Measurements from ENCODE around the gene ANKMY1. TPM values are rescaled to one million over a fixed set of nuclear protein-coding genes. Genes with fewer than 3 reads are reported as not detected.

ANKMY1 gene
- total RNA-seq, 2 donors from 2014 or later, result 31.6 to 44.9 TPM

DNA sequence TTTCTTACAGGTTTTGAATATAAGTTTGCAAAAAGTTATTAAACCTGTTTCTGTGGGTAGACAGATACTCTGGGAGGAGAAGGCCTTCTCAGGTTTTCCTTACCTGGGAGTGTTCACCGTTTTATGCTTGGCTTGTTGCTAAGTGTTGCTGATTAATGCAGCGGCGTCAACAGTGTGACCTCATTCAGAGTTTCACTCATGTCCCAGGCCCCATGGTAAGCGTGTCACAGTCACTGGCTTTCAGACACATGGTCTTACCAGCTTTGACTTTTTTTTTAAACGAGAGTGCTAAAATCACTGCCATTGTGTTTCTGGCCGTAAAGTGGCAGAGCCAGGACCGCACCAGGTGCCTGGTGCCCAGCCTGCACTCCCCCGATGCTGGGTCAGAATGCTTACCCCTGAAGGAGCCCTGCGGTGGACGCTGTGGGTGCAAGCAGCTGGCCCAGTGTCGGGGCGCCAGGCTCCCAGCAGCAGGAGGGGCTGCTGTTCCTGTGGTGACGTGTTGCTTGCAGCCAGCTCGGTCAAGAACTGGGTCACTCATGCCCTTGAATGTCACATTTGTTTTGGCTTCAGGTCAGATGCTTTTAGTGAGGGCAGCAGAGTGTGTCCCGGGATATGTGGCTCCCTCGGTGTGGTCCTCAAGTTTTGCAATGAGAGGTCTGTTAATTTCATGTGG lies 32.2 kb upstream of the ANKMY1 start:
- peaks cover 22% of the 10 kb centered on the region for H3K4me1 Mint-ChIP-seq (ENCODE audit: low read depth)
- H3K27ac Mint-ChIP-seq, result no peak overlapping the region
- no peaks in the 10 kb centered on the region for H3K36me3 Mint-ChIP-seq (ENCODE audit: insufficient read depth in 2 of 2)
- no peaks in the 10 kb centered on the region for H3K9me3 Mint-ChIP-seq
- no peak overlapping the region for H3K4me3 Mint-ChIP-seq
- ATAC-seq (replicated peaks in 1 of 2), result no peak
- DNase-seq, result no peak
- H3K27me3 Mint-ChIP-seq (ENCODE audit: low read depth), result no peaks in the 10 kb centered on the region

DNA sequence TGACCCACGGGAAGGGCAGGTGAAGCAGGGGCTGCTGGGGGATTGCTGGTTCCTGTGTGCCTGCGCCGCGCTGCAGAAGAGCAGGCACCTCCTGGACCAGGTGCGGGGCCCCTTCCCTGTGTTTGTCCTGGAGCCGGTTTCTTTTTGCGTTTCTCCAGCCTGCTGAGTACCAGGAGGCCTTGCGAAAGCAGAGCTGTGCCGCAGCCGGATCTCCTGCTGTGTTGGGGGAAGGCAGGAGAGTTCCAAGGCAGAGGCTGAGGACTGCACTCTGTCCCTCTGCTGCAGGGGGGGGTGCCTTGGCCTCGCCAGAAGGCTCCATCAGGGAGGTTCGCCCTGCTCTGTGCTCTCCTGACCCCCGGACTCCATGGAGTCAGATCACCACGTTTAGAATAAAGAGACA lies 31.6 kb upstream of the ANKMY1 start:
- Mint-ChIP-seq H3K9me3 (no peaks in the 10 kb centered on the region), H3K27ac (no peak overlapping the region), H3K27me3 (ENCODE audit: low read depth) (no peaks in the 10 kb centered on the region), H3K4me1 (ENCODE audit: low read depth) (peaks cover 28% of the 10 kb centered on the region), H3K36me3 (ENCODE audit: insufficient read depth in 2 of 2) (no peaks in the 10 kb centered on the region), H3K4me3 (no peak overlapping the region)
- DNase-seq (no peak), ATAC-seq (replicated peaks in 1 of 2) (no peak)

DNA sequence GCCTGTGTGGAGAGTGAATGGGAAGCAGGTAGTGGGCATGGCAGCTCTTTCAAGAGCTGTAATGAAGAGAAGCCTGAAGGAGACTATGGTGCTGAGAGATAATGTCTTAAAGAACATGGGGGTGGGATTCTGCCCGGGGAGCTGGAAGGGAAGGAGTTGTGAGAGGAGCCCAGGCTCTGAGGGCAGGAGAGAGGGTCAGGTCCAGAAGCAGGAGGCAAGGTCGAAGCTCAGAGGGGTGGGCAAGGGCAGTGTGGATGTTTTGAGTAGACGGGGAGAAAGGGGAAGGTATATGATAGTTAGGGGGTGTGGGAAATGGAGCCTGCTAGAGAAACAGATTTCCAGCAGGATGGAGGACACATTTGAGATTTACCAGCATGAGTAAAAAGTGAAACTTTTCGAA lies 30.9 kb upstream of the ANKMY1 start:
- H3K27ac Mint-ChIP-seq, result peak overlapping the region; percentile 26
- ATAC-seq (replicated peaks in 1 of 2), result no peak
- no peaks in the 10 kb centered on the region for H3K27me3 Mint-ChIP-seq (ENCODE audit: low read depth)
- no peaks in the 10 kb centered on the region for H3K9me3 Mint-ChIP-seq
- H3K4me1 Mint-ChIP-seq (ENCODE audit: low read depth), result peaks cover 33% of the 10 kb centered on the region
- DNase-seq, result no peak
- H3K4me3 Mint-ChIP-seq, result peak overlapping the region; percentile 76 to 95
- no peaks in the 10 kb centered on the region for H3K36me3 Mint-ChIP-seq (ENCODE audit: insufficient read depth in 2 of 2)

DNA sequence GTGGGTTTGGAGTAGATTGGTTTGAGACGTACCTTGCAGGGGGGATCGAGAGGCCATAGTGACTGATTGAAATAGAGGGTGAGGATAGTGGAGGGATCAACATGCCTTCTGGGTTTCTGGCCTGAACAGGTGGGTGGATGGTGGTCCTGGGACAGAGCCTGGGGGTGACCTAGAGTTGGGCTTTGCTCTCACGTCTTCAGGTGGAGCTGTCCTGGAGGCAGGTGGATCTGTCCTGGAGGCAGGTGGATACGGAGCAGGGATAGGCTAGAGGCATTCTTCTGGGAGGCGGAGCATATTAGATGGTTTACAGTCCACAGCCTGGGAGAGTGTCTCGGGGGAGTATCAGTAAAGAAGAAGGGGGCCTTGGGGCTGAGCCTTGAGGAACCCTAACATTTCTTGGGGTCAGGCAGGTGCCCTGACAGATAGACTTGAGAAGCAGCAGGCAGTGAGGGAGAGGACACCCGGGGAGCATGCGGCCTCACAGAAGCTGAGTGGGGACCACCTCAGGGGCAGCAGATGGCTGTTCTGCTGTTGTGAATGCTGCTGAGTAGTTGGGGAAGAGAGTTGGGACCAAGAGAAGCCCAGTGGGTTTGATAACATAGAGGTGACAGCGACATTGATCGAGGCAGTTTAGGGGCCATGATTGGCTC lies 30.3 kb upstream of the ANKMY1 start:
- ATAC-seq (replicated peaks in 1 of 2) (no peak), DNase-seq (no peak)
- H3K9me3 Mint-ChIP-seq, result no peaks in the 10 kb centered on the region
- peak overlapping the region; percentile 76 to 95 for H3K4me3 Mint-ChIP-seq
- H3K4me1 Mint-ChIP-seq (ENCODE audit: low read depth), result peaks cover 38% of the 10 kb centered on the region
- no peaks in the 10 kb centered on the region for H3K27me3 Mint-ChIP-seq (ENCODE audit: low read depth)
- no peaks in the 10 kb centered on the region for H3K36me3 Mint-ChIP-seq (ENCODE audit: insufficient read depth in 2 of 2)
- peak overlapping the region; percentile 26 for H3K27ac Mint-ChIP-seq

DNA sequence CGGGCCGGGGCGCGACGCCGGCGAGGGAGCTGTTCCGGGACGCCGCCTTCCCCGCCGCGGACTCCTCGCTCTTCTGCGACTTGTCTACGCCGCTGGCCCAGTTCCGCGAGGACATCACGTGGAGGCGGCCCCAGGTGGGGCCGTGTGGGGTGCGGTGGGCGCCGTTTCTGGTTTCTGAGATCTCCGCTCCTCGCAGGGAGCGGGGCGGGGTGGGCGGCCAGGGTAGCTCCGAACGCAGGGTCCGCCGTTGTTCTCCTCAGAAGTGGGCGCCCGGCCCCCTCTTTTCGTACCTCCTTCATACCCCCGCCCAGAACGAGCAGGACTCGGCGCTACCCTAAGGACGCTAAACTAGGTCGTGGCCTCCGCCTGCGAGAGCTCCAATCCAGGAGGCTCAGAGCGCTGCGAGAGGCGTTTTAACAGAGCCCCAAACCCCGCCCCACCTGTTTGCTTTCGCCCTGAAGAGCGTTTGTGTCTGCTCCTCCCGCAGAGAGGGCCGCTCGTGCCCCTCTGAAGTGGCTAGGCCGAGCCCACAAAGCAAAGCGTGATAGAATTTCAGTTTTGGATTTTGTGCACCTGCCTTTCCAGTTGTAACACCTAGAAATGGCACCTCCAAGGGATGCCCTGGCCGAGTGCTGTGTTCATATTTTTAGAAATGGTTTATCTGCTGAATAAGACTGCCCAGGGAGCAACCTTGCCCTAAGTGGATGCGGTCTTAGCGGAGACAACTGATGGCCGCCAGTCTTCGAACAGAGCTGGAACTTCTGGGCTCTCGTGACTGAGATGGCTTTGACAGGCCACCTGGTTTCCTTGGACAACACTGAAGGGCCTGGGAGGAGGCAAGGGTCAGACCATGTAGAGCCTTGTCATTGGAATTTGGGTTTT lies 29.4 kb upstream of the ANKMY1 start:
- Mint-ChIP-seq H3K36me3 (ENCODE audit: insufficient read depth in 2 of 2) (no peaks in the 10 kb centered on the region), H3K27ac (peak overlapping the region; percentile 87), H3K4me3 (peak overlapping the region; percentile 76 to 95), H3K27me3 (ENCODE audit: low read depth) (no peaks in the 10 kb centered on the region), H3K4me1 (ENCODE audit: low read depth) (peaks cover 48% of the 10 kb centered on the region), H3K9me3 (no peaks in the 10 kb centered on the region)
- peak; percentile 67 to 70 for DNase-seq
- peak; percentile 35 to 36 for ATAC-seq (replicated peaks in 1 of 2)

DNA sequence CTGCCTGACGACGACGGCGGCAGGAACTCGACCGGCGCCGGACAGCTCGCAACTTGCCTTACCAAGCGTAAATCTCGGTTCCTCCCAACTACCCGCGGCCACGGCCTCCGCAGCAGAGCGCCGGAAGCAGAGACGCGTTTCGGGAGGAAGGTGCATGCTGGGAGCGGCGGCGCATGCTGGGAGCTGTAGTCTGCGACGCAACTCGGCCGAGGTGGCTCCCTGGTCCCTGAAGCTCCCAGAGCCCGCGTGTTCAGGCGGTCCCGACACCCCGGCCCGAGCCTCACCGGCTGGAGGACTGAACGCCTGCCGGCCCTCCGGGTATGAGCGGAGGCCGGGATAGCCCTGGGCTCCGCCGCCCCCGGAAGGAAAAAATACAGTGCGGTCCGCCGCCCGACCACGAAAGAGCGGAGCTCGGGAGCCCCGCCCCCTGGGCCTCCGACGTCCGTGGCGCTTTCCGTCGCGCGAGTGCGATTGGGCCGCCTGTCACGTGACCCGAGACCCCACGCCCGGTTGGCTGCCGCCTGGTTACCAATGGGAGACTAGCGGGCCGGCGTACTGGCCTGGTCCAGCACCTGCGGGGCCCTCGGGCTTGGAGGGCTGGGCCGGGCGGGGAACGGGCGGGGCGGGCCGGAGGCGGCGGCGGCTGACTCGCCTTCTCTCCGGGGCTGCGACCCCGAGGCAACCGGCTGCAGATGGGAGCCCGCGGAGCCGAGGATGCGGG lies 28.6 kb upstream of the ANKMY1 start, which contains the start of gene CAPN10:
Gene CAPN10 (plus strand): TSS at position 537 of the 721 bp plus-strand sequence. CDS start 178 bp downstream, at position 715.
- Mint-ChIP-seq H3K4me3 (peak within 1 kb of the TSS; percentile 91 to 98), H3K27me3 (ENCODE audit: low read depth) (no peaks in the 10 kb centered on the region), H3K9me3 (no peaks in the 10 kb centered on the region), H3K36me3 (ENCODE audit: insufficient read depth in 2 of 2) (peaks cover 0 to 1% of the 10 kb centered on the region in 2 donors), H3K4me1 (ENCODE audit: low read depth) (peaks cover 48% of the 10 kb centered on the region), H3K27ac (peak within 1 kb of the TSS; percentile 90)
- peak; percentile 98 to 99 for DNase-seq
- peak; percentile 91 for ATAC-seq (replicated peaks in 1 of 2)

DNA sequence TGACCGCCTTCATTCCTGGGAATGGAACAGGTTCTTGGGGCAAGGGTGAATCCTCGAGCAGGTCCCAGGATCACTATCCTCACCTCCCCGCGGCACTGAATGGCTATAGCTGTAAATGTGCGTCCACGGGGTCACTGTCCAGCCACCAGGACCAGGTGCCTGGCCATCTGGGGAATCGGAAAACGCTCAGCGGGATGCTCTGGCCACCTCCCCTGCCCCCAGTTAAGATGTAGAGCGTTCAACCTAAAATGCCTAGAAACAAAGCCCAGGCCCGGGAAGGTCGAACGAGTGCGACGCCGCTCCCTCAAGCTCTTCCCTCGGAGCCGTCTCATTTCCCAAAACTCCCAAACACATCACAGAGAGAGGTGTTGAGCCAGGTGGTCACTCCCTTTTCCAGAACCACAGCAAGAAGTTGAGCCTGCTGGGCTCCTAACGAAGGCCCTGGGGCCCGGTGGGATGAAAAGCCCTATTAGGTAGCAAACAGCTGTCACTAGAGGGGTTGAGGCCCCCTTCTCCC lies 28.0 kb upstream of the ANKMY1 start:
- ATAC-seq (replicated peaks in 1 of 2) (no peak), DNase-seq (no peak)
- H3K36me3 Mint-ChIP-seq (ENCODE audit: insufficient read depth in 2 of 2), result peaks cover 2 to 5% of the 10 kb centered on the region in 2 donors
- H3K4me1 Mint-ChIP-seq (ENCODE audit: low read depth), result peaks cover 49% of the 10 kb centered on the region
- H3K9me3 Mint-ChIP-seq, result no peaks in the 10 kb centered on the region
- peak overlapping the region; percentile 91 to 98 for H3K4me3 Mint-ChIP-seq
- H3K27me3 Mint-ChIP-seq (ENCODE audit: low read depth), result no peaks in the 10 kb centered on the region
- H3K27ac Mint-ChIP-seq, result peak overlapping the region; percentile 90

DNA sequence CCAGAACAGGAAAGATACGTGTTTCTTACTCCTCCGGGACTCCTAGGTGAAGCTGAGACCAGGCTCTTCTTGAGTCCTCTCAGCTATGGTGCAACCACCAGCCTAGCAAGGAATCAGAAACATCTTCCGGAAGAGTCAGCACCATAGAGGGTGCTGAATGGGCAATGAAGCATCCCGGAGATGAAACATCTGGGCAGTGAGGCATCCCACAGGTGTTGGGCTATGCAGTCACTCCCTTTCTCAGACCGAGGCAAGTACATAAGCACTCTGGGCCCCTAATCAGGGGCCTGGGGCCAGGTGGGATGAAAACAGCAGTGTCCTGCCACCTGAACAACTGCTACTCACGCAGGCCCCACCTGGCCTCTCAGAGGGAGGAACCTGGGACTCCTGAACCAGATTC lies 27.3 kb upstream of the ANKMY1 start:
- Mint-ChIP-seq H3K4me3 (peak overlapping the region; percentile 91 to 98), H3K4me1 (ENCODE audit: low read depth) (peaks cover 56% of the 10 kb centered on the region), H3K36me3 (ENCODE audit: insufficient read depth in 2 of 2) (peaks cover 2 to 11% of the 10 kb centered on the region in 2 donors), H3K9me3 (no peaks in the 10 kb centered on the region), H3K27ac (no peak overlapping the region), H3K27me3 (ENCODE audit: low read depth) (no peaks in the 10 kb centered on the region)
- ATAC-seq (replicated peaks in 1 of 2) (no peak), DNase-seq (no peak)

DNA sequence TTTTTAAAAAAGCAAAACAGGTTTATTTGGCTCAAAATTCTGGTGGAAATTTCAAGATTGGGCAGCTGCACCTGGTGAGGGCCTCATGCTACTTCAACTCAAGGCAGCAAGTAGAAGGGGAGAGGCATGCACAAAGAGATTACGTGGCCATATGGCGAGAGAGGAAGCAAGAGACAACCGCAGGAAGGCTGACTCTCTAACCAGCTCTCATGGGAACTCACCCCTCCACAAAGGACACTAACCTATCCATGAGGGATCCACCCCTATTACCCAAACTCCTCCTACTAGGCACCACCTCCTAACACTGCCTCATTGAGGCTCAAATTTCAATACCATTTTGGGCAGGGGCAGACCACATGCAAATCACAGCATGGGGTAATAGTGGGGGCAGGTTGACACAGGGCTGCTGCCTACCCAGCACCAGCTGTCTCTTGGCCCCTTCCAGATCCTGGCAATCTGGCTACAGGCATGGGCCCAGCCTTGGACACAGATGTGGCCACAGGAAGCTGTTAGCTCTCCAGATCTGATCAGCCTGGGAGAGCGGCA lies 26.8 kb upstream of the ANKMY1 start:
- ATAC-seq (replicated peaks in 1 of 2) (peak in 1 of 2 donors; percentile 2), DNase-seq (no peak)
- H3K27ac Mint-ChIP-seq, result no peak overlapping the region
- peaks cover 61% of the 10 kb centered on the region for H3K4me1 Mint-ChIP-seq (ENCODE audit: low read depth)
- H3K4me3 Mint-ChIP-seq, result peak overlapping the region; percentile 91 to 98
- peaks cover 2 to 13% of the 10 kb centered on the region in 2 donors for H3K36me3 Mint-ChIP-seq (ENCODE audit: insufficient read depth in 2 of 2)
- H3K9me3 Mint-ChIP-seq, result no peaks in the 10 kb centered on the region
- H3K27me3 Mint-ChIP-seq (ENCODE audit: low read depth), result no peaks in the 10 kb centered on the region

DNA sequence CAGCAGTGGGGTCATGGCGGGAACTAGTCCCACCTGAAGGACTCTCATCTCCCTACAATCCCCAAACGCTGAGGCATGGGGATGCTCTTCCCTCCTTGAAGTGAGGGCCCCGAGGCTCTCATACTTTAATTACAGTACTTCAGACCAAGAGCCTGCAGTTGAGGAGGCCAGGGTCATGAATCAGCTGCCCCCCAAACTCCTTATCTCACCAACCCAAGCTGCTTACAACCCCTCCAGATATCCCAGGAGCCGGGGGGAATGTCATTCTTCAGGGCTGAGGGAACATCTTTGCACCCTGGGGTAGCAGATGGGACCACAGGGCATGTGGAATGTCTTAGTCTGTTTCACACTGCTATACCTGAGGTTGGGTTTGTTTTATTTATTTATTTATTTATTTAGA lies 26.0 kb upstream of the ANKMY1 start:
- H3K9me3 Mint-ChIP-seq, result no peaks in the 10 kb centered on the region
- ATAC-seq (replicated peaks in 1 of 2), result no peak
- H3K27ac Mint-ChIP-seq, result no peak overlapping the region
- no peak overlapping the region for H3K4me3 Mint-ChIP-seq
- no peak for DNase-seq
- no peaks in the 10 kb centered on the region for H3K27me3 Mint-ChIP-seq (ENCODE audit: low read depth)
- peaks cover 2 to 13% of the 10 kb centered on the region in 2 donors for H3K36me3 Mint-ChIP-seq (ENCODE audit: insufficient read depth in 2 of 2)
- peaks cover 65% of the 10 kb centered on the region for H3K4me1 Mint-ChIP-seq (ENCODE audit: low read depth)

DNA sequence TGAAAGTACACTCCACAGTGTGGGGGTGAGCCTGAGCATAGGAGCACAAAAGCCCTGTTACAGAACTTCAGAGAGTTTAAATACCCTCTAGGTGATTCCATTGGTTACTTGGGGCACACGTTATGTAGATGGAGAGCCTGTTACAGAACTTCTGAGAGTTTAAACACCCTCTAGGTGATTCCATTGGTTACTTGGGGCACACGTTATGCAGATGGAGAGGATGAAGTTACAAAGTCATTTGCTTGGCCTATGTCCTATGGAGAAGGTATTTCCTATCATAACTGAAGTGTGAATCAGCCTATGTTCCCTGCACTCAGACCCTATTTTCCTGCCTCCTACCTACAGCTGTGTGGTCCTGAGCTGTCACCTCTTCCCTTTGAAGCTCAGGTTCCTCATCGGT lies 25.0 kb upstream of the ANKMY1 start:
- Mint-ChIP-seq H3K36me3 (ENCODE audit: insufficient read depth in 2 of 2) (peaks cover 2 to 15% of the 10 kb centered on the region in 2 donors), H3K4me3 (no peak overlapping the region), H3K4me1 (ENCODE audit: low read depth) (peaks cover 57% of the 10 kb centered on the region), H3K27ac (no peak overlapping the region), H3K9me3 (no peaks in the 10 kb centered on the region), H3K27me3 (ENCODE audit: low read depth) (no peaks in the 10 kb centered on the region)
- no peak for ATAC-seq (replicated peaks in 1 of 2)
- DNase-seq, result no peak

DNA sequence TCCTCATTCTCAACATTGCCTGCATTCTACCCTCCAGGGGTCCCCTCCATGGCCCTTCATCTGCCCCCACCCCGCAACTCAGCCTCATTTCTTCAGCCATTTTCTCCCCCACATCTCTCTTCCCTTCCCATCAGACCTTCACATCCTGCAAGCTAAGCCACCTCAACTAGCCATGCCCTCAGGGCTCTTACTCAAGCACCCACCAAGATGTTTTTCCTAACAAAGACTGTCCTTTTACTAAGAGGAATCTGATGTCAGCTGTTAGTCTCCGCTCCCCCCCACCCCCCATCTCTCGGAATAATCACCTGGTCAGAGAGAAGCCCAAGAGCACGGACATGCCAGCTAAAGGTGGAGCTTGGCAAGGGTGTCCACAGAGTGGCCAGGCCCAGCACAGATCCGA lies 24.0 kb upstream of the ANKMY1 start:
- Mint-ChIP-seq H3K4me3 (no peak overlapping the region), H3K9me3 (no peaks in the 10 kb centered on the region), H3K27me3 (ENCODE audit: low read depth) (no peaks in the 10 kb centered on the region), H3K27ac (no peak overlapping the region), H3K36me3 (ENCODE audit: insufficient read depth in 2 of 2) (peaks cover 2 to 15% of the 10 kb centered on the region in 2 donors), H3K4me1 (ENCODE audit: low read depth) (peaks cover 51% of the 10 kb centered on the region)
- DNase-seq (no peak), ATAC-seq (replicated peaks in 1 of 2) (no peak)
